ENCODE results near the gene ZFP1. TPM values are rescaled to one million over a fixed set of nuclear protein-coding genes. Genes with fewer than 3 reads are reported as not detected.

Gene ZFP1
- total and polyA plus RNA-seq, 9 of the 15 experiments (the other 6 are each of a cell fraction or from before 2014, with no cell fraction given): 2.6 to 14.7 (median 11.6) TPM

DNA sequence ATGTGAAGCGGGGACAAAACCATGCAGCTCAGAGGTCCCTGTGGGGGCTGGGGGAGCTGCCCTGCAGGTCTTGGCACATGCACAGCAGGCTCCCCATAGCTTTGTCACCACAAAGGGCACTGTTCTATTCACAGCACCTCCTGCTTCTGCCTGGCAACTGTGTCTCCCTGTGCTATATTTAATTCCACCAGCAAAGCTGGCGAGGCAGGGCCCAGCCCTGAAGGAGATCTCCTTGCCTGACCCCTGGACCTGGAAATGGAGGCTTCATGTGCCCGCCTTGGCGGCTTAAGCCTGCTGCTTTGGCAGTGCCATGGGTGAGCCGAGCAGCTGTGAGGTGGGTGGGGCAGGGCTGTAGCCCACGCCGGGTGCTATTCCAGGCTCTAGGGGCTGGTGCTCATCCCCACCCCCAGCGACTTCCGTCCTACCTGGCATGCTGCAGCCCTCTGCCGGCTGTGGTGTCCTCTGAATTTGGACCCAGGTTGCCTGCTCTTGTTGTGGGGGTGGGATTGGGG is 38.5 kb upstream of the ZFP1 start:
- H3K4me3 ChIP-seq: no peak overlapping the region
- no peaks in the 10 kb centered on the region for H4K20me1 ChIP-seq (replicated peaks; ENCODE audit: control insufficient read depth, insufficient read depth, low read length)
- no peak overlapping the region for H3K4me2 ChIP-seq (ENCODE audit: insufficient read depth, low read length)
- peaks cover 11 to 63% of the 10 kb centered on the region in 2 experiments; a peak in 4 of 5 replicates for H3K4me1 ChIP-seq (replicated peaks in 1 of 2; ENCODE audit: control insufficient read depth in 2 of 2, insufficient read depth in 2 of 2, low read length in 2 of 2)
- peak overlapping the region in 1 of 2 experiments; percentile 48; a peak in 1 of 4 replicates for H3K9ac ChIP-seq (ENCODE audit: insufficient read depth in 1 of 2, low read depth in 2 of 2, low read length in 2 of 2)
- ChIA-PET POLR2A (interaction anchor here (2.1 kb wide), 1 partner anchor 18 kb away, joined by 7 read pairs; no protein-coding TSS in a partner anchor), CTCF (ENCODE audit: low intra/inter-chr PET ratio) (interaction anchor here (0.6 to 2.7 kb wide), 2 partner anchors 111 to 130 kb away, joined by 3 to 42 read pairs; partner anchors contain the start of gene ZNRF1)
- no peak for ATAC-seq
- H2AFZ ChIP-seq (ENCODE audit: low read depth, low read length): no peak overlapping the region
- peaks cover 14% of the 10 kb centered on the region; the same call in 2 of the 3 replicates for H3K36me3 ChIP-seq (ENCODE audit: control insufficient read depth, insufficient read depth, low read length)
- no peaks in the 10 kb centered on the region for H3K79me2 ChIP-seq (ENCODE audit: control insufficient read depth, insufficient read depth, low read length)
- H3K27me3 ChIP-seq (ENCODE audit: control insufficient read depth in 2 of 2, insufficient read depth in 2 of 2, low read length in 2 of 2): no peaks in the 10 kb centered on the region
- FAIRE-seq: no peak
- intact Hi-C loops (cut with micrococcal nuclease): loop anchor here (2.0 to 5.0 kb wide), 2 partner anchors 45 to 67 kb away; no protein-coding TSS in a partner anchor
- in situ Hi-C loops (cut with MboI): loop anchor here (5.0 kb wide), 1 partner anchor 117 kb away; no protein-coding TSS in a partner anchor
- peaks cover 3% of the 10 kb centered on the region for H3K9me1 ChIP-seq (ENCODE audit: control insufficient read depth, insufficient read depth, low read length)
- BruUV-seq (replicated peaks): no TSS peak
- no peak for DNase-seq (ENCODE audit: extremely low read depth in 1 of 4, low spot score in 3 of 4)
- TF ChIP-seq NR2C1 (IDR thresholded peaks at IDR 0.05) (no peak), NR2C1 (tag; IDR thresholded peaks at IDR 0.05) (no peak), POLR2G (IDR thresholded peaks at IDR 0.05; ENCODE audit: low read depth, low read length) (peak; percentile 32; the same call in 1 of the 2 replicates)
- TF ChIP-seq, protein P1, sequence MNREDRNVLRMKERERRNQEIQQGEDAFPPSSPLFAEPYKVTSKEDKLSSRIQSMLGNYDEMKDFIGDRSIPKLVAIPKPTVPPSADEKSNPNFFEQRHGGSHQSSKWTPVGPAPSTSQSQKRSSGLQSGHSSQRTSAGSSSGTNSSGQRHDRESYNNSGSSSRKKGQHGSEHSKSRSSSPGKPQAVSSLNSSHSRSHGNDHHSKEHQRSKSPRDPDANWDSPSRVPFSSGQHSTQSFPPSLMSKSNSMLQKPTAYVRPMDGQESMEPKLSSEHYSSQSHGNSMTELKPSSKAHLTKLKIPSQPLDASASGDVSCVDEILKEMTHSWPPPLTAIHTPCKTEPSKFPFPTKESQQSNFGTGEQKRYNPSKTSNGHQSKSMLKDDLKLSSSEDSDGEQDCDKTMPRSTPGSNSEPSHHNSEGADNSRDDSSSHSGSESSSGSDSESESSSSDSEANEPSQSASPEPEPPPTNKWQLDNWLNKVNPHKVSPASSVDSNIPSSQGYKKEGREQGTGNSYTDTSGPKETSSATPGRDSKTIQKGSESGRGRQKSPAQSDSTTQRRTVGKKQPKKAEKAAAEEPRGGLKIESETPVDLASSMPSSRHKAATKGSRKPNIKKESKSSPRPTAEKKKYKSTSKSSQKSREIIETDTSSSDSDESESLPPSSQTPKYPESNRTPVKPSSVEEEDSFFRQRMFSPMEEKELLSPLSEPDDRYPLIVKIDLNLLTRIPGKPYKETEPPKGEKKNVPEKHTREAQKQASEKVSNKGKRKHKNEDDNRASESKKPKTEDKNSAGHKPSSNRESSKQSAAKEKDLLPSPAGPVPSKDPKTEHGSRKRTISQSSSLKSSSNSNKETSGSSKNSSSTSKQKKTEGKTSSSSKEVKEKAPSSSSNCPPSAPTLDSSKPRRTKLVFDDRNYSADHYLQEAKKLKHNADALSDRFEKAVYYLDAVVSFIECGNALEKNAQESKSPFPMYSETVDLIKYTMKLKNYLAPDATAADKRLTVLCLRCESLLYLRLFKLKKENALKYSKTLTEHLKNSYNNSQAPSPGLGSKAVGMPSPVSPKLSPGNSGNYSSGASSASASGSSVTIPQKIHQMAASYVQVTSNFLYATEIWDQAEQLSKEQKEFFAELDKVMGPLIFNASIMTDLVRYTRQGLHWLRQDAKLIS (CRISPR knock-in tag; IDR thresholded peaks at IDR 0.05): 0 out of 2 replicates have a peak, but pooled peaks have one; percentile 5
- no peak overlapping the region for H3K27ac ChIP-seq (ENCODE audit: extremely low read depth, low read depth, low read length)
- WGBS (ENCODE audit: insufficient coverage, low coverage, missing lambda C conversion rate): 90% methylated on average over 8 of the region's 10 CpGs
- no peaks in the 10 kb centered on the region for H3K9me3 ChIP-seq (replicated peaks; ENCODE audit: control insufficient read depth, insufficient read depth, low read depth, low read length)

Data from K562 (cell line).